GM23338 (cell line): ENCODE data around the gene PUM1. TPM values are rescaled to one million over a fixed set of nuclear protein-coding genes. Genes with fewer than 3 reads are reported as not detected.

Experiments used
- ATAC-seq: fragments of 200-7000 bp; cut with Tn5 transposase; 3 replicates; pipeline ENCODE4 v1.9.1; 2020
- DNase-seq: peaks from one replicate; pipeline ENCODE4 v3.0.0-alpha.2; 2015; ENCODE audit warnings: low spot score
- H2AFZ ChIP-seq: fragments of 200-600 bp; sonication (generic); 2 replicates; pipeline ENCODE4 v1.8.0; 2016; ENCODE audit warnings: antibody characterized with exemption, mild to moderate bottlenecking, moderate library complexity
- H3F3A ChIP-seq: fragments of 200-600 bp; sonication (generic); replicated peaks from 2 replicates; pipeline ENCODE4 v1.8.0; 2017; ENCODE audit warnings: antibody characterized with exemption, mixed run types, low read depth
- H3K27ac ChIP-seq: fragments of 200-600 bp; sonication (generic); 2 replicates; pipeline ENCODE4 v1.6.1; 2016; ENCODE audit warnings: low read depth
- H3K27me3 ChIP-seq: fragments of 200-600 bp; sonication (generic); 2 replicates; pipeline ENCODE4 v1.8.0; 2016; ENCODE audit warnings: mild to moderate bottlenecking, mixed run types, moderate library complexity; ENCODE audit not compliant: insufficient read depth
- H3K36me3 ChIP-seq: fragments of 200-600 bp; sonication (generic); 2 replicates; pipeline ENCODE4 v1.8.0; 2016; ENCODE audit warnings: mild to moderate bottlenecking; ENCODE audit not compliant: insufficient read depth
- H3K4me1 ChIP-seq: fragments of 200-600 bp; sonication (generic); 2 replicates; pipeline ENCODE4 v1.8.0; 2016; ENCODE audit warnings: mild to moderate bottlenecking, moderate library complexity; ENCODE audit not compliant: insufficient read depth
- H3K4me2 ChIP-seq: fragments of 200-600 bp; sonication (generic); 2 replicates; pipeline ENCODE4 v1.7.1; 2017; ENCODE audit warnings: mixed run types
- H3K4me3 ChIP-seq: fragments of 200-600 bp; sonication (generic); 2 replicates; pipeline ENCODE4 v1.6.1; 2016; ENCODE audit warnings: mixed run types
- H3K79me2 ChIP-seq: fragments of 200-600 bp; sonication (generic); replicated peaks from 2 replicates; pipeline ENCODE4 v1.8.0; 2017; ENCODE audit warnings: mild to moderate bottlenecking; ENCODE audit not compliant: insufficient read depth
- H3K9me2 ChIP-seq: fragments of 200-600 bp; sonication (generic); 2 replicates; pipeline ENCODE4 v1.8.0; 2017; ENCODE audit not compliant: insufficient read depth
- H4K20me1 ChIP-seq: fragments of 200-600 bp; sonication (generic); replicated peaks from 2 replicates; pipeline ENCODE4 v1.8.0; 2017; ENCODE audit warnings: mild to moderate bottlenecking; ENCODE audit not compliant: insufficient read depth
- H3K27ac Mint-ChIP-seq: 2 replicates; pipeline ENCODE4 v1.8.0; 2020; ENCODE audit warnings: inconsistent platforms, mild to moderate bottlenecking, moderate library complexity, mixed read lengths
- H3K27me3 Mint-ChIP-seq: 3 replicates; pipeline ENCODE4 v1.8.0; 2022; ENCODE audit warnings: low read depth, mild to moderate bottlenecking, moderate library complexity, mixed read lengths, inconsistent platforms; ENCODE audit not compliant: insufficient read depth, poor library complexity
- H3K36me3 Mint-ChIP-seq: 3 replicates; pipeline ENCODE4 v1.8.0; 2021; ENCODE audit warnings: low read depth, mild to moderate bottlenecking, inconsistent platforms, moderate library complexity, mixed read lengths
- H3K4me1 Mint-ChIP-seq: 3 replicates; pipeline ENCODE4 v1.8.0; 2020; ENCODE audit warnings: mild to moderate bottlenecking, inconsistent platforms, mixed read lengths
- H3K4me3 Mint-ChIP-seq: 3 replicates; pipeline ENCODE4 v1.8.0; 2021; ENCODE audit warnings: moderate library complexity, mild to moderate bottlenecking, inconsistent platforms, mixed read lengths
- H3K9me3 Mint-ChIP-seq: 3 replicates; pipeline ENCODE4 v1.8.0; 2020; ENCODE audit warnings: moderate library complexity, mild to moderate bottlenecking, inconsistent platforms, mixed read lengths
- CREB1 ChIP-seq: fragments of 250-450 bp; sonication (Bioruptor Pico); IDR thresholded peaks from 2 replicates; pipeline ENCODE4 v1.5.0; 2020; ENCODE audit warnings: low read depth, mild to moderate bottlenecking, moderate library complexity
- EZH2phosphoT487 ChIP-seq: fragments of 200-600 bp; sonication (generic); IDR thresholded peaks from one replicate; pipeline ENCODE4 v1.8.1; 2018; ENCODE audit warnings: antibody characterized with exemption; ENCODE audit not compliant: unreplicated experiment
- JUNB ChIP-seq: IDR thresholded peaks from one replicate; pipeline ENCODE4 v1.6.1; 2016; ENCODE audit warnings: antibody characterized with exemption; ENCODE audit not compliant: unreplicated experiment
- POLR2AphosphoS5 ChIP-seq: IDR thresholded peaks from 2 replicates; pipeline ENCODE4 v1.6.1; 2016; ENCODE audit warnings: antibody characterized with exemption, low read depth
- ZNF114 ChIP-seq: fragments of 250-450 bp; sonication (Bioruptor Pico); IDR thresholded peaks from 2 replicates; pipeline ENCODE4 v1.5.0; 2020; ENCODE audit warnings: mild to moderate bottlenecking, moderate library complexity
- ZNF331 ChIP-seq: fragments of 250-450 bp; sonication (Bioruptor Pico); IDR thresholded peaks from 2 replicates; pipeline ENCODE4 v1.5.0; 2020; ENCODE audit warnings: low read depth, mild to moderate bottlenecking, moderate library complexity
- polyA plus RNA-seq: library from polyadenylated mRNA; unstranded; fragments of >200 nt; fragmentation: Nextera tagmentation; extraction: Ambion mirVana; gene quantifications from 2 replicates; pipeline ENCODE4 v1.2.1, GENCODE V29; 2016
- total RNA-seq: library from RNA; depleted of rRNA; stranded (reverse); fragments of >200 nt; shearing (Covaris generic); gene quantifications from 2 replicates; pipeline ENCODE4 v1.2.3, GENCODE V29; 2014
- TF ChIP-seq, protein P1 (sequence below): IDR thresholded peaks from one replicate; pipeline ENCODE4 v1.6.1; 2018; ENCODE audit warnings: antibody characterized with exemption; ENCODE audit not compliant: unreplicated experiment
- TF ChIP-seq, protein P2 (sequence below), 2 experiments: fragments of 200-600 bp in 1 of 2; sonication (generic) in 1 of 2; conservative IDR thresholded peaks; 2 replicates each; pipeline versions ENCODE4 v1.5.1 to v1.6.1; 2016 to 2017; ENCODE audit warnings: antibody characterized with exemption in 2 of 2, low read depth in 2 of 2, mild to moderate bottlenecking in 2 of 2, moderate library complexity in 1 of 2
- TF ChIP-seq, protein P3 (sequence below): fragments of 250-450 bp; sonication (Bioruptor Pico); IDR thresholded peaks from 2 replicates; pipeline ENCODE4 v1.5.0; 2020; ENCODE audit warnings: mild to moderate bottlenecking, moderate library complexity

PUM1 gene
- total and polyA plus RNA-seq, 2 experiments from 2014 or later, result 44.4 to 117 TPM

DNA sequence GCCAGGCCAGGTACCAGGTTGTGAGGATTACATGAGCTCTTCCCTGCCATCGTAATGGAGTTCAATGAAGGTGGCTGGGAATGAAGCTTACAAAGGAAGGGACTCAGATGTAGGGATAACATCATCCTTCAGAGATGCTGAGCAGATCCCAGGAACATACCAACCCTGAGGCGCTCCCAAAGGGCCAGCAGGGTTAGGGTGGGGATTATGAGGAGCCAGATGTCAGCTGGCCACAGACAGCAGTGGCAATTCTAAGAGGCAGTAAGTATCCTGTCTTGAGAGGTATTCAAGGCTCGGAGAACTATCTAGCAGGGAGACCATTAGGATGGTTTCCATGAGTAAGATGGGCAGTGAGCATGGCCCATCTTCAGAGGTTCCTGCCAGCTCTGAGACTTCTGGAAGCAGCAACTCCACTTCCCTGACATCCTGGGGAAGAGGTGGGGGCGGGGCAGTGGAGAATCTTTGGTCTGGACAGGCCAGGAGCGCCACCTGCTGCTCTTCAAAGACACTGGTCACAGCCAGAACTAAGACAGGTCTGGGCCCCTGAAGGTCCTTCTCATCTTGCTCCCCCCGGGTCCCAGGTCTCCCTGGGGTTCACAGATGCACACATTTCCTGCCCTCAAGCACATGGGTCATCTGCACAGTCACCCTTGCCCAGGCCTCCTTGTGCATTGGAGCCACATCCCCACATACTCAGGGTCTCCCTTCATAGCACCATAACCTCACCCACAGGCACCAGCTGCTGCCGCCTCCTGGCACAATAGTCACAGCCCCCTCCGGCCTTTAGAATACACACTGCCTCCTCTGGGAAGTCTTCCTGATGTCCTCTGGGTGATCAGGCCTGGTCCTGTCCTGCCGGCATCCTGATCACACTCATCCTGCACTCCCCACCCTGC is 154.2 kb downstream of the PUM1 start:
- Histone ChIP-seq H2AFZ (no peak overlapping the region), H3K4me2 (peak overlapping the region; percentile 68), H4K20me1 (no peaks in the 10 kb centered on the region), H3K27ac (no peak overlapping the region), H3K79me2 (no peaks in the 10 kb centered on the region), H3K27me3 (peaks cover 18% of the 10 kb centered on the region), H3F3A (peaks cover 7% of the 10 kb centered on the region; the same call in 1 of the 2 replicates), H3K9me2 (no peaks in the 10 kb centered on the region), H3K4me1 (peaks cover 15% of the 10 kb centered on the region), H3K36me3 (no peaks in the 10 kb centered on the region), H3K4me3 (no peak overlapping the region)
- peaks cover 26% of the 10 kb centered on the region for H3K27me3 Mint-ChIP-seq
- TF ChIP-seq, protein P1, sequence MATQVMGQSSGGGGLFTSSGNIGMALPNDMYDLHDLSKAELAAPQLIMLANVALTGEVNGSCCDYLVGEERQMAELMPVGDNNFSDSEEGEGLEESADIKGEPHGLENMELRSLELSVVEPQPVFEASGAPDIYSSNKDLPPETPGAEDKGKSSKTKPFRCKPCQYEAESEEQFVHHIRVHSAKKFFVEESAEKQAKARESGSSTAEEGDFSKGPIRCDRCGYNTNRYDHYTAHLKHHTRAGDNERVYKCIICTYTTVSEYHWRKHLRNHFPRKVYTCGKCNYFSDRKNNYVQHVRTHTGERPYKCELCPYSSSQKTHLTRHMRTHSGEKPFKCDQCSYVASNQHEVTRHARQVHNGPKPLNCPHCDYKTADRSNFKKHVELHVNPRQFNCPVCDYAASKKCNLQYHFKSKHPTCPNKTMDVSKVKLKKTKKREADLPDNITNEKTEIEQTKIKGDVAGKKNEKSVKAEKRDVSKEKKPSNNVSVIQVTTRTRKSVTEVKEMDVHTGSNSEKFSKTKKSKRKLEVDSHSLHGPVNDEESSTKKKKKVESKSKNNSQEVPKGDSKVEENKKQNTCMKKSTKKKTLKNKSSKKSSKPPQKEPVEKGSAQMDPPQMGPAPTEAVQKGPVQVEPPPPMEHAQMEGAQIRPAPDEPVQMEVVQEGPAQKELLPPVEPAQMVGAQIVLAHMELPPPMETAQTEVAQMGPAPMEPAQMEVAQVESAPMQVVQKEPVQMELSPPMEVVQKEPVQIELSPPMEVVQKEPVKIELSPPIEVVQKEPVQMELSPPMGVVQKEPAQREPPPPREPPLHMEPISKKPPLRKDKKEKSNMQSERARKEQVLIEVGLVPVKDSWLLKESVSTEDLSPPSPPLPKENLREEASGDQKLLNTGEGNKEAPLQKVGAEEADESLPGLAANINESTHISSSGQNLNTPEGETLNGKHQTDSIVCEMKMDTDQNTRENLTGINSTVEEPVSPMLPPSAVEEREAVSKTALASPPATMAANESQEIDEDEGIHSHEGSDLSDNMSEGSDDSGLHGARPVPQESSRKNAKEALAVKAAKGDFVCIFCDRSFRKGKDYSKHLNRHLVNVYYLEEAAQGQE, result no peak
- TF ChIP-seq ZNF114, result no peak
- TF ChIP-seq JUNB, result no peak
- no peak for TF ChIP-seq ZNF331 (CRISPR knock-in tag)
- TF ChIP-seq, protein P2, sequence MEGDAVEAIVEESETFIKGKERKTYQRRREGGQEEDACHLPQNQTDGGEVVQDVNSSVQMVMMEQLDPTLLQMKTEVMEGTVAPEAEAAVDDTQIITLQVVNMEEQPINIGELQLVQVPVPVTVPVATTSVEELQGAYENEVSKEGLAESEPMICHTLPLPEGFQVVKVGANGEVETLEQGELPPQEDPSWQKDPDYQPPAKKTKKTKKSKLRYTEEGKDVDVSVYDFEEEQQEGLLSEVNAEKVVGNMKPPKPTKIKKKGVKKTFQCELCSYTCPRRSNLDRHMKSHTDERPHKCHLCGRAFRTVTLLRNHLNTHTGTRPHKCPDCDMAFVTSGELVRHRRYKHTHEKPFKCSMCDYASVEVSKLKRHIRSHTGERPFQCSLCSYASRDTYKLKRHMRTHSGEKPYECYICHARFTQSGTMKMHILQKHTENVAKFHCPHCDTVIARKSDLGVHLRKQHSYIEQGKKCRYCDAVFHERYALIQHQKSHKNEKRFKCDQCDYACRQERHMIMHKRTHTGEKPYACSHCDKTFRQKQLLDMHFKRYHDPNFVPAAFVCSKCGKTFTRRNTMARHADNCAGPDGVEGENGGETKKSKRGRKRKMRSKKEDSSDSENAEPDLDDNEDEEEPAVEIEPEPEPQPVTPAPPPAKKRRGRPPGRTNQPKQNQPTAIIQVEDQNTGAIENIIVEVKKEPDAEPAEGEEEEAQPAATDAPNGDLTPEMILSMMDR (conservative IDR thresholded peaks at IDR 0.05; ENCODE audit: low read depth in 2 of 2), result peak; percentile 79 to 94
- TF ChIP-seq EZH2phosphoT487, result no peak
- no peak for TF ChIP-seq POLR2AphosphoS5
- TF ChIP-seq CREB1 (CRISPR knock-in tag), result no peak
- TF ChIP-seq, protein P3, sequence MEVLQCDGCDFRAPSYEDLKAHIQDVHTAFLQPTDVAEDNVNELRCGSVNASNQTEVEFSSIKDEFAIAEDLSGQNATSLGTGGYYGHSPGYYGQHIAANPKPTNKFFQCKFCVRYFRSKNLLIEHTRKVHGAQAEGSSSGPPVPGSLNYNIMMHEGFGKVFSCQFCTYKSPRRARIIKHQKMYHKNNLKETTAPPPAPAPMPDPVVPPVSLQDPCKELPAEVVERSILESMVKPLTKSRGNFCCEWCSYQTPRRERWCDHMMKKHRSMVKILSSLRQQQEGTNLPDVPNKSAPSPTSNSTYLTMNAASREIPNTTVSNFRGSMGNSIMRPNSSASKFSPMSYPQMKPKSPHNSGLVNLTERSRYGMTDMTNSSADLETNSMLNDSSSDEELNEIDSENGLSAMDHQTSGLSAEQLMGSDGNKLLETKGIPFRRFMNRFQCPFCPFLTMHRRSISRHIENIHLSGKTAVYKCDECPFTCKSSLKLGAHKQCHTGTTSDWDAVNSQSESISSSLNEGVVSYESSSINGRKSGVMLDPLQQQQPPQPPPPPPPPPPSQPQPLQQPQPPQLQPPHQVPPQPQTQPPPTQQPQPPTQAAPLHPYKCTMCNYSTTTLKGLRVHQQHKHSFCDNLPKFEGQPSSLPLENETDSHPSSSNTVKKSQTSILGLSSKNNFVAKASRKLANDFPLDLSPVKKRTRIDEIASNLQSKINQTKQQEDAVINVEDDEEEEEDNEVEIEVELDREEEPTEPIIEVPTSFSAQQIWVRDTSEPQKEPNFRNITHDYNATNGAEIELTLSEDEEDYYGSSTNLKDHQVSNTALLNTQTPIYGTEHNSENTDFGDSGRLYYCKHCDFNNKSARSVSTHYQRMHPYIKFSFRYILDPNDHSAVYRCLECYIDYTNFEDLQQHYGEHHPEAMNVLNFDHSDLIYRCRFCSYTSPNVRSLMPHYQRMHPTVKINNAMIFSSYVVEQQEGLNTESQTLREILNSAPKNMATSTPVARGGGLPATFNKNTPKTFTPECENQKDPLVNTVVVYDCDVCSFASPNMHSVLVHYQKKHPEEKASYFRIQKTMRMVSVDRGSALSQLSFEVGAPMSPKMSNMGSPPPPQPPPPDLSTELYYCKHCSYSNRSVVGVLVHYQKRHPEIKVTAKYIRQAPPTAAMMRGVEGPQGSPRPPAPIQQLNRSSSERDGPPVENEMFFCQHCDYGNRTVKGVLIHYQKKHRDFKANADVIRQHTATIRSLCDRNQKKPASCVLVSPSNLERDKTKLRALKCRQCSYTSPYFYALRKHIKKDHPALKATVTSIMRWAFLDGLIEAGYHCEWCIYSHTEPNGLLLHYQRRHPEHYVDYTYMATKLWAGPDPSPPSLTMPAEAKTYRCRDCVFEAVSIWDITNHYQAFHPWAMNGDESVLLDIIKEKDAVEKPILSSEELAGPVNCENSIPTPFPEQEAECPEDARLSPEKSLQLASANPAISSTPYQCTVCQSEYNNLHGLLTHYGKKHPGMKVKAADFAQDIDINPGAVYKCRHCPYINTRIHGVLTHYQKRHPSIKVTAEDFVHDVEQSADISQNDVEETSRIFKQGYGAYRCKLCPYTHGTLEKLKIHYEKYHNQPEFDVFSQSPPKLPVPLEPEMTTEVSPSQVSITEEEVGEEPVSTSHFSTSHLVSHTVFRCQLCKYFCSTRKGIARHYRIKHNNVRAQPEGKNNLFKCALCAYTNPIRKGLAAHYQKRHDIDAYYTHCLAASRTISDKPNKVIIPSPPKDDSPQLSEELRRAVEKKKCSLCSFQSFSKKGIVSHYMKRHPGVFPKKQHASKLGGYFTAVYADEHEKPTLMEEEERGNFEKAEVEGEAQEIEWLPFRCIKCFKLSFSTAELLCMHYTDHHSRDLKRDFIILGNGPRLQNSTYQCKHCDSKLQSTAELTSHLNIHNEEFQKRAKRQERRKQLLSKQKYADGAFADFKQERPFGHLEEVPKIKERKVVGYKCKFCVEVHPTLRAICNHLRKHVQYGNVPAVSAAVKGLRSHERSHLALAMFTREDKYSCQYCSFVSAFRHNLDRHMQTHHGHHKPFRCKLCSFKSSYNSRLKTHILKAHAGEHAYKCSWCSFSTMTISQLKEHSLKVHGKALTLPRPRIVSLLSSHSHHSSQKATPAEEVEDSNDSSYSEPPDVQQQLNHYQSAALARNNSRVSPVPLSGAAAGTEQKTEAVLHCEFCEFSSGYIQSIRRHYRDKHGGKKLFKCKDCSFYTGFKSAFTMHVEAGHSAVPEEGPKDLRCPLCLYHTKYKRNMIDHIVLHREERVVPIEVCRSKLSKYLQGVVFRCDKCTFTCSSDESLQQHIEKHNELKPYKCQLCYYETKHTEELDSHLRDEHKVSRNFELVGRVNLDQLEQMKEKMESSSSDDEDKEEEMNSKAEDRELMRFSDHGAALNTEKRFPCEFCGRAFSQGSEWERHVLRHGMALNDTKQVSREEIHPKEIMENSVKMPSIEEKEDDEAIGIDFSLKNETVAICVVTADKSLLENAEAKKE (CRISPR knock-in tag), result no peak
- H3K36me3 Mint-ChIP-seq, result no peaks in the 10 kb centered on the region; the same call in 2 of the 3 replicates
- no peak overlapping the region for H3K4me3 Mint-ChIP-seq
- peak; percentile 96 for DNase-seq
- peaks cover 30% of the 10 kb centered on the region for H3K4me1 Mint-ChIP-seq
- ATAC-seq, result peak; percentile 73
- no peak overlapping the region for H3K27ac Mint-ChIP-seq
- H3K9me3 Mint-ChIP-seq, result no peaks in the 10 kb centered on the region; the same call in 1 of the 3 replicates
